Activated naive CD4-positive, alpha-beta T cell treated with anti-CD3 and anti-CD28 coated beads, Interleukin-2, amount 50 U/mL, for 72 hours (primary cell): ENCODE measurements around the gene STRC. TPM values are rescaled to one million over a fixed set of nuclear protein-coding genes. Genes with fewer than 3 reads are reported as not detected.
"Not testable (repeated sequence)": the region's sequence is repeated elsewhere in the genome, so short reads cannot be mapped to it uniquely, and the experiment has no call there.

ENCODE experiments used
- ATAC-seq, 2 donors: fragments of 150-1000 bp; cut with Tn5 transposase; 2 replicates each; pipeline ENCODE4 v1.10.0; 2021; ENCODE audit warnings: mild to moderate bottlenecking in 2 of 2, moderate library complexity in 2 of 2
- DNase-seq, 2 donors: peaks; one replicate each; pipeline ENCODE4 v3.0.0; 2021 to 2022; ENCODE audit warnings: low spot score in 2 of 2
- H3K27ac Mint-ChIP-seq, 2 donors: one replicate each; pipeline ENCODE4 v1.8.0; 2022; ENCODE audit warnings: mild to moderate bottlenecking in 2 of 2, mixed read lengths in 2 of 2
- H3K36me3 Mint-ChIP-seq, 2 donors: one replicate each; pipeline ENCODE4 v1.8.0; 2022; ENCODE audit warnings: mixed read lengths in 2 of 2
- H3K9me3 Mint-ChIP-seq, 2 donors: one replicate each; pipeline ENCODE4 v1.8.0; 2022; ENCODE audit warnings: mixed read lengths in 2 of 2
- total RNA-seq, 2 donors: library from RNA; stranded (reverse); gene quantifications; one replicate each; pipeline ENCODE4 v1.2.3, GENCODE V29; 2022

STRC gene
- total RNA-seq, result 1 to 10 TPM; 2.3 to 2.6 TPM

GRCh38 chr15:43618700-43619099 is at the start of gene STRC:
Gene STRC, minus strand, starts transcription at chr15:43618800. Its CDS starts 78 bp downstream, at chr15:43618722.
- not testable (repeated sequence) for H3K27ac Mint-ChIP-seq, ATAC-seq, H3K36me3 Mint-ChIP-seq

GRCh38 chr15:43666177-43666576 is 47.6 kb upstream of the STRC start:
- not testable (repeated sequence) for DNase-seq, H3K36me3 Mint-ChIP-seq, ATAC-seq, H3K9me3 Mint-ChIP-seq, H3K27ac Mint-ChIP-seq

More at GRCh38 chr15:43618700-43619099, at the start of gene STRC:
- H3K9me3 Mint-ChIP-seq, DNase-seq: not testable (repeated sequence)

- not testable (repeated sequence) for H3K27ac Mint-ChIP-seq, H3K9me3 Mint-ChIP-seq, ATAC-seq, H3K36me3 Mint-ChIP-seq, DNase-seq
These were observed 44.7 kb upstream of the STRC start for GRCh38 chr15:43663333-43663732.

GRCh38 chr15:43662293-43662692 is 43.7 kb upstream of the STRC start:
- H3K27ac Mint-ChIP-seq, DNase-seq, H3K36me3 Mint-ChIP-seq, H3K9me3 Mint-ChIP-seq, ATAC-seq: not testable (repeated sequence)

GRCh38 chr15:43659727-43660126 is 41.1 kb upstream of the STRC start:
- H3K9me3 Mint-ChIP-seq, H3K27ac Mint-ChIP-seq, H3K36me3 Mint-ChIP-seq, DNase-seq, ATAC-seq: not testable (repeated sequence)

GRCh38 chr15:43649430-43649926 is 30.9 kb upstream of the STRC start:
- not testable (repeated sequence) for H3K9me3 Mint-ChIP-seq, H3K27ac Mint-ChIP-seq, DNase-seq, H3K36me3 Mint-ChIP-seq
- ATAC-seq, result peak in 1 of 2 donors; percentile 60

GRCh38 chr15:43648649-43649429 is 30.2 kb upstream of the STRC start, which contains the start of gene CATSPER2:
Gene CATSPER2, minus strand, starts transcription at chr15:43648844. Its CDS starts 783 bp downstream, at chr15:43648061.
- Mint-ChIP-seq H3K9me3 (no peaks in the 10 kb centered on the region), H3K36me3 (peaks cover 0 to 7% of the 10 kb centered on the region in 2 donors), H3K27ac (no peak within 1 kb of the TSS)
- ATAC-seq (peak; percentile 29 to 43), DNase-seq (no peak)

- H3K27ac Mint-ChIP-seq, result peak overlapping the region in 1 of 2 donors; percentile 73
- H3K9me3 Mint-ChIP-seq, H3K36me3 Mint-ChIP-seq, DNase-seq: not testable (repeated sequence)
- peak in 1 of 2 donors; percentile 32 for ATAC-seq
These were observed 20.0 kb upstream of the STRC start for GRCh38 chr15:43638464-43639204.

- ATAC-seq, H3K36me3 Mint-ChIP-seq, H3K27ac Mint-ChIP-seq, H3K9me3 Mint-ChIP-seq, DNase-seq: not testable (repeated sequence)
These were observed 8.3 kb upstream of the STRC start for GRCh38 chr15:43626937-43627336.

- Mint-ChIP-seq H3K36me3 (no peaks in the 10 kb centered on the region), H3K9me3 (no peaks in the 10 kb centered on the region), H3K27ac (no peak overlapping the region)
- no peak for ATAC-seq
- no peak for DNase-seq
These were observed 6.5 kb upstream of the STRC start for GRCh38 chr15:43625106-43625505.

- not testable (repeated sequence) for H3K36me3 Mint-ChIP-seq, H3K9me3 Mint-ChIP-seq, H3K27ac Mint-ChIP-seq
These were observed 3.6 kb upstream of the STRC start for GRCh38 chr15:43622068-43622799.

GRCh38 chr15:43617750-43618149 is 850 bp downstream of the STRC start:
- H3K9me3 Mint-ChIP-seq, H3K36me3 Mint-ChIP-seq, DNase-seq, ATAC-seq, H3K27ac Mint-ChIP-seq: not testable (repeated sequence)

More at GRCh38 chr15:43622068-43622799, 3.6 kb upstream of the STRC start:
- DNase-seq, ATAC-seq: not testable (repeated sequence)

GRCh38 chr15:43602233-43602632 is 16.4 kb downstream of the STRC start:
- H3K36me3 Mint-ChIP-seq, DNase-seq, H3K9me3 Mint-ChIP-seq, ATAC-seq, H3K27ac Mint-ChIP-seq: not testable (repeated sequence)

- H3K27ac Mint-ChIP-seq, H3K9me3 Mint-ChIP-seq, H3K36me3 Mint-ChIP-seq, ATAC-seq, DNase-seq: not testable (repeated sequence)
These were observed 18.4 kb downstream of the STRC start for GRCh38 chr15:43600200-43600599.

GRCh38 chr15:43599131-43599530 is 19.5 kb downstream of the STRC start:
- DNase-seq, H3K27ac Mint-ChIP-seq, H3K36me3 Mint-ChIP-seq, H3K9me3 Mint-ChIP-seq, ATAC-seq: not testable (repeated sequence)

- not testable (repeated sequence) for H3K36me3 Mint-ChIP-seq, H3K9me3 Mint-ChIP-seq, H3K27ac Mint-ChIP-seq, DNase-seq
- peak; percentile 8 to 56 for ATAC-seq
These were observed 25.0 kb downstream of the STRC start, which contains the start of gene CKMT1B for GRCh38 chr15:43593328-43594190. Gene CKMT1B, plus strand, starts transcription at chr15:43594027. Its CDS starts 192 bp downstream, at chr15:43594219.
